HG02798 (cell line): ENCODE measurements around the gene EFNA1.

Source experiments
- ATAC-seq: cut with Tn5 transposase; IDR thresholded peaks from one replicate; pipeline ENCODE4 v1.9.1; 2021; ENCODE audit warnings: mild to moderate bottlenecking; ENCODE audit not compliant: unreplicated experiment, poor library complexity

Gene EFNA1, protein sequence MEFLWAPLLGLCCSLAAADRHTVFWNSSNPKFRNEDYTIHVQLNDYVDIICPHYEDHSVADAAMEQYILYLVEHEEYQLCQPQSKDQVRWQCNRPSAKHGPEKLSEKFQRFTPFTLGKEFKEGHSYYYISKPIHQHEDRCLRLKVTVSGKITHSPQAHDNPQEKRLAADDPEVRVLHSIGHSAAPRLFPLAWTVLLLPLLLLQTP

DNA sequence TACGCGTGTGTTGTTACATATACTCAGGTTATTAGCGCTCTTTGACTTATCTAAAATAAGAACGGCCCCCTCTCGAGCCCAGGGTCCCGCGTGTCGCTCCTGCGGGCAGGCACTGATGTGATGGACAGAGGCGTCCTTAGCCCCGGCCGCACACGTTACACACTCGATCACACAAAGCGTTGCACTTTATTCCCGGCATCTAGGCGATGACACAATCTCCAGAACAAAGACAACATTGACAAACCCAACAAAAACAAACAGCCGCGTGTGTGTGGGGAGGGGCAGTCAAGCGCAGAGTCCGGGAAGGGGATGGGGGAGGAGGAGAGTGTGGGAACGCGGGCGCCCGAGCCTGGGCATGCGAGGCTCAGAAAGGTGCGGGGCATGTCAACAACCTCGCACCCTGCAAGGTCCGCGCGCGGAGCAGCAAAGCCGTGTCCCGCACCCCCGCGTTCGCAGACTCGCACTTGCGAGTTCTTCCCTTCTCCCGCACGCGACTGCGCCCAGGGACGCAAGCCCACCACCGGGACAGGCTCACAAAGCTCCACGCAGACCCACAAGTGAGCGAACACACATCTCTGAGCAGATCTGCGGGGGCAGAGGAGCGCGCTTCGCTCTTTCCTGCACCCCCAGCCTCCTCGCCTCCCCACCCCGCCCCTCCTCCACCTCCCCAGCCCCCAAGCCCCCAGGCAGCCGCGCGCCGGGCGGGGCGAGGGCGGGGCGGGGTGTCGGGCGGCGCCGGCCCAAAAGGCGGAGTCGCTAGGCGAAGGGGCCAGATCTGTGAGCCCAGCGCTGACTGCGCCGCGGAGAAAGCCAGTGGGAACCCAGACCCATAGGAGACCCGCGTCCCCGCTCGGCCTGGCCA is at the start of gene EFNA1:
EFNA1 (plus strand) TSS at position 772 of the 862 bp plus-strand sequence. CDS start 102 bp downstream, outside the sequence.
- ATAC-seq = no peak

DNA sequence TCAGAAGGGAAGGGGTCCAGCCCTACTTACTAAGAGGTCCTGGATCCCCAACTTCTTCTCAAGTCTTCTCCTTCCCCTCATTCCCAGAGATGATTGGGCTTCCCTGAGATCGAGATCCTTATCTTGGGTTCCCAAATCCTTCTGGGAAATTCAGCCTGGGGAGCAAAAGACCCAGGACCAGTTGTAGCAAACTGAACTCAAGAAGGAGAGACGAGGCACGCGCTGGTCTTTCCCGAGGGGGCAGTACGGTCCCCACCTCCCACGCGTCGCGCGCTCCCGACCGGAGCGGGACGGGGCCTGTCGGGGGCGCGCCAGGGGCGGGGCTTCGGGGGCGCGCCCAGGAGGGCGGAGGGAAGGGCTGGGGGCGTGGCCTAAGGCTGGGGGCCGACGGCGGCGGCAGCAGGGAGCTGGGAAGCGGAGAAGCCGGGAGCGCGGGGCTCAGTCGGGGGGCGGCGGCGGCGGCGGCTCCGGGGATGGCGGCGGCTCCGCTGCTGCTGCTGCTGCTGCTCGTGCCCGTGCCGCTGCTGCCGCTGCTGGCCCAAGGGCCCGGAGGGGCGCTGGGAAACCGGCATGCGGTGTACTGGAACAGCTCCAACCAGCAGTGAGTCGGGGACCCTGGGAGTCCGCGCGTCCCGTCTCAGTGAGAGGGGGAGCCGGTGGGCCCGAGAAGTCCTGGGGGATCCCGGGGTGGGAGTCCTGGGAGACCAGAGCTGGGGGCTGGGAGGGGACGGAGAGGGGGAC is 49.0 kb upstream of the EFNA1 start, which contains the start of gene EFNA3:
EFNA3 (plus strand) TSS at position 369 of the 741 bp plus-strand sequence; CDS start at position 474, 105 bp downstream.
- peak; percentile 60 for ATAC-seq

DNA sequence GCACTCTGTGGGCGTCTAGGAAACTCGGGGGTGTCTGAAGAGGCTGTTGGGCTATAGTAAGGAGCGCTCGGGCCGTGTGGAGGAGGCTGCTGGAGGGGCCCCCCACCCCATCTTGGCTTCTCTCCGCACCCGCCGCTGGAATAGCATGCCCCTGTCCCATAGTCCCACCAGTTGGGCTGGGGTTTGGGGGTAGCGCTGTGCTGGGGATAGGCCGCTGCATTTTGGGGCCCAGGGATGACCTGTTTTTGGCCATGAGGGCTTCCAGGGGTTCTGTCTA is 48.5 kb upstream of the EFNA1 start:
- ATAC-seq = no peak

DNA sequence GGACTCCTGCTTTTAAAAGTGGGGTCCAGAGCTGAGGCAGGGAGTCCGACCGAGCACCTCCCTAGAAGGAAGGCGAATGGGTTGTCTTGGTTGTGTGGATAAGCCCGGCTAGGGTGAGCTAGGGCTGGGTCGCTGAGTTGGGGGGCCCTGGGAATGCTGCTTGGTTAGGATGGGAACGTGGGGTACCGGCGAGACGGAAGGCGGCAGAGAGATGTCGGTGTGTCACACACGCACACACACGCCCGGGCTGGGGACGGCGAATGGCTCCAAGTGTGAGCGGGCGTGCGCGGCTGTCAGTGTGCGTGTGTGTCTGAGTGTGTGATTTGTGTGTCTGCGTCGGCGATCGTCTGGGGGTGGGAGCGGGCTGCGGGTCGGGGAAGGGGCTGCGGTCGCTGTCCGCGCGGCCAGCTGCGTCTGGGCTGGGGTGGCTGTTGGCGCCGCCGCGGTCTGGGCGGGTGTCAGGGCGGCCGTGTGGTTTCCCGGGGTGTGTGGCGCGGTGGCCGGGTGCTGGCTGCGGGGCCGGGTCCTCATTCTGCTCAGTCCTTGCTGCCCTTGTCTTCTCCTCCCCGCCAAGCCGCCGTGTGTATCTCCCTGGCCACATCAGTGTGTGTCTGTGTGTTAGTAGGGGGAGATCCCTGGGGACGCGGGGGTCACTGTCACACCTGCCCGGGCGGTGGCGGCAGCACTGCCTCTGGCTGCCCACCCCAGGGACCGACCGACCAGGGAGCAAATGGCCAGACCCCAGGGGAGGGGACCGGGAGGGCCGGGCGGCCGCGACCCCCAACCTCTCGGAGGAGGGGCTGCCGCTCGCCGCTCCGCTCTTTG is 48.0 kb upstream of the EFNA1 start:
- no peak for ATAC-seq

DNA sequence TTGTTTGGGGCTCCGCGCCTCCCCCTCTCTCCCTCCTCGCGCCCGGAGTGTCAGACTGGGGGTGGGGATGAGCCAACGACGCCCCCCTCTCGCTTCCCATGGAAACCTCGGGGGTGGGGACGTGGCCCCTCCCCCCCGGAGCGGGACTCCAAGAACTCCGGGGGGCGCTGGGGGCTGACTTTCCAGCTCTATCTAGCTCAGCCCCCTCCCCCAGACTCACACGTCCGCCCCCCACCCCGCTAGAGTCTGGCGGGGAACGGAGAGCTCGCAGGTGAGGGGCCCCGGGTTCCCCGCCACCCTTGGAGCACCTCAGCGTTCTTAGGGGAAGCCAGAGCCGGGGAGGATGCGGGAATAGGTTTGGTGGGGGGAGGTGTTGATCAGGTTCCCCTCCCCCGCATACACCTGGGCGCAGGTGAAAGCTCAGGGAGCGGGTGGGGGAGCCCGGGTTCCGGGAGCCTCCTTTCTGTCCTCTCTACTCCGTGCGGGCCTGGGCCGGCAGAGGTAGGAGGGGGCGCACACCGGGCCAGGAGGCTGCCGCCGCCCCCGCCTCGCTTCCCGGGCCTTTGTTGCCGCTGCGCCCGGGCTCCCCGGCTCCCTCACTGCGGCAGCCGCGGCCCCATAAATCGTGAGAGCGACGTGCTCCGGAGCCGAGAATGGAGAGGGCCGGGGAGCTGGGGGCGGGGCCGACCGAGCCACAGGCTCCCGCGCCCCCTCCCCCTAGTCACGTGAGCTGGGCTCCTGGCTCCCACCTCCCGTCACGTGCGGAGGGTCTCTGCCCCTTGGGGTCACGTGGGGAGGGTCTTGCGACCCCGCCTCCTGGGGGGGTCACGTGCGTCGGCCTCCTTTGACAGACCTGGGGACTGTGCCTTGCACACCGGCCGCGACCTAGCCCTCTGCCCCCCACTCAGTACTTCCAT is 47.1 kb upstream of the EFNA1 start:
- no peak for ATAC-seq

DNA sequence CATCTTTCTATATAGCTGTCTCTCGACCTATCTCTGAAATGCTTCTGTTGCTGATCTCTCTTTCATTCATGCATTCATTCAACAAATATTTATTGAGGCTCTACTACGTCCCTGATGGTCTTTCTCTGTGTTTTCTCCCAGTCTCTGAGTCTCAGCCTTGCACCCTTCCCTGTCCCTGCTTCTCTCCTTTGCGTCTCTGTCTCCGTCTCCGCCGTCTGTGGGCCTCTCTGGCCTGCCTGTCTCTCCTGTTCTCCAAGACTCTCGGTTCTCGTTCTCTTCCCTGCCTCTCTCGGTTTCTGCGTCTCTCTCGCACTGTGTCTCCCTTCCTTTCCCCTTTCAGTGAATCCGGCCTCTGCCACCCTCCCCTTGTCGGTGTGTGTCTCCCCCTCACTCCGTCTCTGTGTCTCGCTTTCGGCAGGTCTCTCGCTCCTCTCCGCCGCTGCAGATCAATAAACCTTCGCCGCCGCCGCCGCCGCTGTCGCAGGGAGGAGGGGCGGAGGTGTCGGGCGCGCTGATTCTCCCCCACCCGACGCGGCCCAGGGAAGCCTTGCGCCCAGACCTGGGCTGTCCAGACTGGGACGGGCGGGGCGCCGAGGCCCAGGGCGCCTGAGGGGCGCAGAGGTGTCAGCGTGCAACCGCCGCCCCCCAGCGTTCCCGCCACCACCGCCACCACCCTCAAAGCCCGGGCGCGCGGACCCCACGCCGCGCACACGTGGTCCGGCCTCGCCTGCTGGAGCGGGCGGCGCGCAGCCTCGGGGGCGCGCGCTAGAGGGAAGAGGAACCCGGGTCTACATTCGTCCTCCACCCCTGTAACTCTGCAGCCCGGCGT is 46.0 kb upstream of the EFNA1 start:
- ATAC-seq = no peak

DNA sequence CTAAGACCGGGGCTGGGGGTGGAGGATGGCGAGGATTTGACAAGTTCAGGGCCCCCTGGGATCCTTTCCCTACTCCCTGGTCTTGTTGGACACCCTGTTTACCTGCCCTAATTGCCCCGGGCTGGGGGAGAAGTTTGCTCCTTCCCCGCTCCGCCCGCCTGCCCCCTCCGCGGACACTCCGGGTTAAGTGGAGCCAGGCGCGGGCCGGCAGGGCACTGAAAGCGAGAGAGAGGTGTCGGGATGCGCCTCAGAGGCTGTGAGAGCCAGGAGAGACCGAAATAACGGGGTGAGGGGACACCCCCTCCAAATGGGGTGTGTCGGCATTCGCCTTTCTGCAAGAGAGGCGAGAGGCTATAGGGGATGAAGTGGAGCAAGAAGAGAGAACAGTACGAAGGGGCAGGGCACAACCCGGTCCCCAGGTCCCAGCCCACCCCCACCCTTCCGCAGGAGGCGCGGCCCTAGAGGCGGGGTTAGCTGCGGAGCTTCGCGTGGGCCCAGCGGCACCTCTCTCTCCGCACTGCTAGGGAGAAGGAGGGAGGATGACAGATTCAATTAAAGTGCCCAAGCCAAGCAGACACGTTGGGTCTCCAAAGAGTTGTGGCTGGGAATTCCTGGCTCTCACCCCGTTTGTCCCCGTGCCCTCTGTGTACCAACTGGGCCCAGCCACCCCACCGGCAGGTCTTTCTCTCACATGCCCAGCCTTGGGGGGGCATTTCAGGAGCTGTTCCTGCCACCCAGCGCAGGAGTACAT is 45.2 kb upstream of the EFNA1 start:
- no peak for ATAC-seq

DNA sequence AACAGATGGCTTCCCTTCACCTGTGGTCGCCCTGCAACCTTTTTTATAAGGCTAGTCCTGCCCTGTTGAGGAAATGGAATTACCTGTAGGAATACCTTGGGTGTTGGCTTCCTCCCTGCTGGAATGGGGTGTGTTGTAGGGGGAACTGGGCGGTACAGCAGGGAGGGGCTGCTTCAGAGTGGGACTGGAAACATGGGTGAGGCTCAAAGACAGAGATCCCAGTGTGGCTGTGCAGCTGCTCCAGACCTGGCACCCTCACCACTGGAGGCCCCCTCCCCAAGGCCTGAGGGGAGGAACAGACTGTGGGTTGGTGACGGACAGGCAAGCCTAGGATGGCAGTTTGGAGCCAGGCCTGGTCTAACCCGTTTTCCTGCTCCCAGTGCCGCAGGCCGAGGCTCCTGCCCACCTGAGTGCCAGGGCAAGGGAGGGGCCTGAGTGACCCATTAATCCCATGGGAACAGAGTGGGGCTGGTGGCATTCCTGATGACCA is 44.6 kb upstream of the EFNA1 start:
- ATAC-seq = no peak

DNA sequence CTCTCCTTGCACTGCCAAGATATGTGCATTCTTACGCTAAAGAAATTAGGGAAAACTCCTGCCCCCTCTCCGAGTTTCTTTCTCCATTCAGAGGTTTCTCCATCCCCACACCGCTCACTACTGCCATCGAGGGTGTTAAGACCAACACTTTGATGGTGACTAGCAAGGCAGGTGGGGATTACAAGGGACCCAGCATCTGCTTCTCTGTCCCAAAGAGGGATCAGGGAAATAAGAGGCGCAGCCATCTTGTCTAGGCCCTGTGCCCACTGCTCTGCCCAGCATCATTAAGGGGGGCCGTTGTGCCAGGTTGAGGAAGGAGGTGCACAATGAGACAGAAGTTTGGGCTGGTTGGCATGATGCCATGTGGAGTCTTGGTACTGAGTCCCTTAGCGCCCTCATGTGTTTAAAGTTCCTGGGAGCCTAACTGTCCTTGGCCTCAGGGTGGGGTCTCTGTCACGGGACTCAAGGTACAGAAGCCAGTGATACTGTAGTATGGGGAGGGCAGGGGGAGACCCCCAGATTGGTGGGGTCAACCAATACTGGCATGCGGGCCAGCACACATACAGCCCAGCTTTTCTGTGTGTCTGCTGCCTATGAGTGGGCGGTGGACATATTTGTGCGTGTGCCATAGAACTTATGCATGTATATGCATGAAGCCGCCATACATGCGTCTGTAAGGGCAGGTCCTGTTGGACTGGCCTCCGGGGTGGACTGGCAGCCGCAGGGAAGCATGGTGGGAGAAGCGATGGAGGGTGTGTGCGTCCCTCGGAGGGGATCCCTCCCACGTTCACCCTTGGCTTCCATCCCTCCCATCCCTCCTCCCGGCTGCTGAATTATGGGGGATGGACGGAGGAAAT is 43.6 kb upstream of the EFNA1 start:
- no peak for ATAC-seq

DNA sequence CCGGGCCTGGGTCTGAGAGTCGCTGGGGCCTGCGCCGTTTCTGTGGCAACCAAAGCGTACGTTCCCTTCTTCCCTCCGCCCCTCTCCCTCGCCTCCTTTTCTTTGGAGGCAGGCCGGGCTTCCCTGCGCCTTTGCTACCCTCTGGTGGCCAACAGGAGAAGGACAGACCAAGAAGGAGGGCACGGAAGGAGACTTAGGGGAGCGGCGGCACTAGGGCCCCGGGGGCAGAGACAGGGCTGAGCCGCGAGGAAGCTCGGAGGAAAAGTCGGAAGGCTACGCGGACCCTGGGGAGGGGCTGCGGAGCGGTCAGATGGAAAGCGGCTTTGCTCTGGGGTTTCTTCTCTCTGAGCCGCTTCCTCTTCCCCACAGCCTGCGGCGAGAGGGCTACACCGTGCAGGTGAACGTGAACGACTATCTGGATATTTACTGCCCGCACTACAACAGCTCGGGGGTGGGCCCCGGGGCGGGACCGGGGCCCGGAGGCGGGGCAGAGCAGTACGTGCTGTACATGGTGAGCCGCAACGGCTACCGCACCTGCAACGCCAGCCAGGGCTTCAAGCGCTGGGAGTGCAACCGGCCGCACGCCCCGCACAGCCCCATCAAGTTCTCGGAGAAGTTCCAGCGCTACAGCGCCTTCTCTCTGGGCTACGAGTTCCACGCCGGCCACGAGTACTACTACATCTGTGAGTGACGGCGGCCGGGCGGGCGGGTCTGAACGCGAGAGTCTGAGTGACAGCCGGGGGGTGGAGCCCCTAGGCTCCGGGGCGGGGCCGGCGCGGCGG is 42.8 kb upstream of the EFNA1 start:
- ATAC-seq = peak; percentile 80

DNA sequence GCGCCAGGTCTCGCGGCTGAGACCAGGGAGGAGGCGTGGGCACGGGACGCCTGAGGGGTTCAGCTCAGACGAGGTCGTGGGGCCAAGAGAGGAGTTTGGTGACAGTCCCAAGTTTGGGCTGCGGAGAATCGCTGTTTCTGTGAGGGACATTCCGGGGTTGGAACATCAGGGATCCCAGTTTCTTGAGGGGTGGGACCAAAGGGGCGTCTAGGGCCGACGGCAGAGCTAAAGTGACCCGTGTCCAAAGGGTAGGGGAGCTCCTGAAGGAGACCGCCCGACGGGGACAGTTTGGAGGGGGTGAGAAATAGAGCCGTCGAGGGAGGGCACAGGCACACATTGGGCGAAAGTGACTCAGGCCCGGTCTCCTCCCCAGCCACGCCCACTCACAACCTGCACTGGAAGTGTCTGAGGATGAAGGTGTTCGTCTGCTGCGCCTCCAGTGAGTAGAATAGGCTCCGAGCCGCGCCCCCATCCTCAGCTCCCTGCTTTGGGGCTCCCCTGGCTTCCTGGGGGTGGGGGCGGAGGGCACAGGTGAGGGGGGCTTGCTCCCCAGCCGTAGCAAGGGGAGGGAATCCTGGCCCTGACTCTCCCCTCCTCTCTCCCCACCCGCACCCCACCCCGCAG is 42.1 kb upstream of the EFNA1 start:
- ATAC-seq = no peak

DNA sequence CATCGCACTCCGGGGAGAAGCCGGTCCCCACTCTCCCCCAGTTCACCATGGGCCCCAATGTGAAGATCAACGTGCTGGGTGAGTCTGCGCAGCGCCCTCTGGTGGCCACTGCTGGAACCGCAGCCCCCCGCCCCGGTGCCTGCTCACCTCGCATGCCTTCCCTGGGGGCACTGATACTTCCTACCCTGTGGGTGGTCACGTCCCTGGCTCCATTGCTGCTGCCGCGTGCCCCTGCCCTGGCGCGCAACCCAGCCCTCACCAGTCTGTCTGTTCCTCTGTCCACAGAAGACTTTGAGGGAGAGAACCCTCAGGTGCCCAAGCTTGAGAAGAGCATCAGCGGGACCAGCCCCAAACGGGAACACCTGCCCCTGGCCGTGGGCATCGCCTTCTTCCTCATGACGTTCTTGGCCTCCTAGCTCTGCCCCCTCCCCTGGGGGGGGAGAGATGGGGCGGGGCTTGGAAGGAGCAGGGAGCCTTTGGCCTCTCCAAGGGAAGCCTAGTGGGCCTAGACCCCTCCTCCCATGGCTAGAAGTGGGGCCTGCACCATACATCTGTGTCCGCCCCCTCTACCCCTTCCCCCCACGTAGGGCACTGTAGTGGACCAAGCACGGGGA is 41.4 kb upstream of the EFNA1 start:
- ATAC-seq = no peak

DNA sequence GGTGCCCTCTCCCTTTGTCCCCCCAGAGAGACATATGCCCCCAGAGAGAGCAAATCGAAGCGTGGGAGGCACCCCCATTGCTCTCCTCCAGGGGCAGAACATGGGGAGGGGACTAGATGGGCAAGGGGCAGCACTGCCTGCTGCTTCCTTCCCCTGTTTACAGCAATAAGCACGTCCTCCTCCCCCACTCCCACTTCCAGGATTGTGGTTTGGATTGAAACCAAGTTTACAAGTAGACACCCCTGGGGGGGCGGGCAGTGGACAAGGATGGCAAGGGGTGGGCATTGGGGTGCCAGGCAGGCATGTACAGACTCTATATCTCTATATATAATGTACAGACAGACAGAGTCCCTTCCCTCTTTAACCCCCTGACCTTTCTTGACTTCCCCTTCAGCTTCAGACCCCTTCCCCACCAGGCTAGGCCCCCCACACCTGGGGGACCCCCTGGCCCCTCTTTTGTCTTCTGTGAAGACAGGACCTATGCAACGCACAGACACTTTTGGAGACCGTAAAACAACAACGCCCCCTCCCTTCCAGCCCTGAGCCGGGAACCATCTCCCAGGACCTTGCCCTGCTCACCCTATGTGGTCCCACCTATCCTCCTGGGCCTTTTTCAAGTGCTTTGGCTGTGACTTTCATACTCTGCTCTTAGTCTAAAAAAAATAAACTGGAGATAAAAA is 40.7 kb upstream of the EFNA1 start:
- no peak for ATAC-seq
